ENCODE data around the gene BMERB1. TPM values are rescaled to one million over a fixed set of nuclear protein-coding genes. Genes with fewer than 3 reads are reported as not detected.

The BMERB1 gene
- total RNA-seq, 1 donor from 2014 or later = 20.1 TPM

GRCh38 chr16:15422222-15422621 lies 12.2 kb upstream of the BMERB1 start:
- Mint-ChIP-seq H3K27ac (ENCODE audit: unreplicated experiment) (no peak overlapping the region), H3K4me3 (ENCODE audit: unreplicated experiment) (no peak overlapping the region), H3K36me3 (ENCODE audit: low read depth, unreplicated experiment) (no peaks in the 10 kb centered on the region), H3K9me3 (ENCODE audit: unreplicated experiment) (no peaks in the 10 kb centered on the region), H3K27me3 (ENCODE audit: low read depth, unreplicated experiment) (peaks cover 13% of the 10 kb centered on the region), H3K4me1 (ENCODE audit: low read depth, unreplicated experiment) (no peaks in the 10 kb centered on the region)
- no peaks in the 10 kb centered on the region for H4K20me1 ChIP-seq (ENCODE audit: insufficient read depth, low read length)
- H3K4me2 ChIP-seq (ENCODE audit: low read length) = no peak overlapping the region
- H3K9me3 ChIP-seq (ENCODE audit: insufficient read depth, low read depth, low read length) = no peaks in the 10 kb centered on the region
- no peak overlapping the region for H2AFZ ChIP-seq (ENCODE audit: low read depth, low read length)
- no peak overlapping the region for H3K4me3 ChIP-seq (ENCODE audit: insufficient read depth, low read depth, low read length)
- FAIRE-seq (no peak), DNase-seq (ENCODE audit: low read depth) (no peak)
- no peak overlapping the region for H3K27ac ChIP-seq (ENCODE audit: low read depth, low read length)
- no peaks in the 10 kb centered on the region for H3K79me2 ChIP-seq (ENCODE audit: insufficient read depth, low read length)
- no peak overlapping the region for H3K9ac ChIP-seq (ENCODE audit: low read length)
- peaks cover 5% of the 10 kb centered on the region for H3K27me3 ChIP-seq (ENCODE audit: insufficient read depth, low read length)
- H3K36me3 ChIP-seq (ENCODE audit: insufficient read depth, low read length) = no peaks in the 10 kb centered on the region
- no peaks in the 10 kb centered on the region for H3K4me1 ChIP-seq (ENCODE audit: insufficient read depth, low read length)
- TF ChIP-seq EZH2 (IDR thresholded peaks at IDR 0.05; ENCODE audit: insufficient read depth, low read length) (no peak), CTCF (IDR thresholded peaks at IDR 0.05; ENCODE audit: insufficient read depth, low read depth, low read length) (no peak)

GRCh38 chr16:15425861-15426260 lies 8.5 kb upstream of the BMERB1 start:
- peaks cover 13% of the 10 kb centered on the region for H3K27me3 Mint-ChIP-seq (ENCODE audit: low read depth, unreplicated experiment)
- Histone ChIP-seq H3K36me3 (ENCODE audit: insufficient read depth, low read length) (no peaks in the 10 kb centered on the region), H3K4me2 (ENCODE audit: low read length) (no peak overlapping the region), H3K27ac (ENCODE audit: low read depth, low read length) (no peak overlapping the region), H3K79me2 (ENCODE audit: insufficient read depth, low read length) (no peaks in the 10 kb centered on the region), H3K4me1 (ENCODE audit: insufficient read depth, low read length) (peaks cover 3% of the 10 kb centered on the region), H3K27me3 (ENCODE audit: insufficient read depth, low read length) (peaks cover 5% of the 10 kb centered on the region), H3K4me3 (ENCODE audit: insufficient read depth, low read depth, low read length) (no peak overlapping the region), H3K9ac (ENCODE audit: low read length) (no peak overlapping the region), H3K9me3 (ENCODE audit: insufficient read depth, low read depth, low read length) (no peaks in the 10 kb centered on the region), H4K20me1 (ENCODE audit: insufficient read depth, low read length) (no peaks in the 10 kb centered on the region), H2AFZ (ENCODE audit: low read depth, low read length) (no peak overlapping the region)
- H3K36me3 Mint-ChIP-seq (ENCODE audit: low read depth, unreplicated experiment) = no peaks in the 10 kb centered on the region
- H3K4me3 Mint-ChIP-seq (ENCODE audit: unreplicated experiment) = no peak overlapping the region
- H3K9me3 Mint-ChIP-seq (ENCODE audit: unreplicated experiment) = no peaks in the 10 kb centered on the region
- peaks cover 2% of the 10 kb centered on the region for H3K4me1 Mint-ChIP-seq (ENCODE audit: low read depth, unreplicated experiment)
- TF ChIP-seq EZH2 (IDR thresholded peaks at IDR 0.05; ENCODE audit: insufficient read depth, low read length) (no peak), CTCF (IDR thresholded peaks at IDR 0.05; ENCODE audit: insufficient read depth, low read depth, low read length) (no peak)
- FAIRE-seq = no peak
- no peak overlapping the region for H3K27ac Mint-ChIP-seq (ENCODE audit: unreplicated experiment)
- DNase-seq (ENCODE audit: low read depth) = no peak

GRCh38 chr16:15426796-15427195 lies 7.6 kb upstream of the BMERB1 start:
- Histone ChIP-seq H2AFZ (ENCODE audit: low read depth, low read length) (no peak overlapping the region), H3K27me3 (ENCODE audit: insufficient read depth, low read length) (peaks cover 5% of the 10 kb centered on the region), H3K79me2 (ENCODE audit: insufficient read depth, low read length) (no peaks in the 10 kb centered on the region), H3K4me3 (ENCODE audit: insufficient read depth, low read depth, low read length) (no peak overlapping the region), H3K36me3 (ENCODE audit: insufficient read depth, low read length) (no peaks in the 10 kb centered on the region), H3K4me1 (ENCODE audit: insufficient read depth, low read length) (peaks cover 3% of the 10 kb centered on the region), H3K27ac (ENCODE audit: low read depth, low read length) (no peak overlapping the region), H3K9me3 (ENCODE audit: insufficient read depth, low read depth, low read length) (no peaks in the 10 kb centered on the region), H3K9ac (ENCODE audit: low read length) (no peak overlapping the region), H4K20me1 (ENCODE audit: insufficient read depth, low read length) (no peaks in the 10 kb centered on the region), H3K4me2 (ENCODE audit: low read length) (no peak overlapping the region)
- Mint-ChIP-seq H3K27ac (ENCODE audit: unreplicated experiment) (no peak overlapping the region), H3K4me3 (ENCODE audit: unreplicated experiment) (no peak overlapping the region), H3K4me1 (ENCODE audit: low read depth, unreplicated experiment) (peaks cover 2% of the 10 kb centered on the region), H3K9me3 (ENCODE audit: unreplicated experiment) (no peaks in the 10 kb centered on the region), H3K27me3 (ENCODE audit: low read depth, unreplicated experiment) (peaks cover 13% of the 10 kb centered on the region), H3K36me3 (ENCODE audit: low read depth, unreplicated experiment) (no peaks in the 10 kb centered on the region)
- TF ChIP-seq CTCF (IDR thresholded peaks at IDR 0.05; ENCODE audit: insufficient read depth, low read depth, low read length) (no peak), EZH2 (IDR thresholded peaks at IDR 0.05; ENCODE audit: insufficient read depth, low read length) (no peak)
- FAIRE-seq (no peak), DNase-seq (ENCODE audit: low read depth) (no peak)

Measured in astrocyte (in vitro differentiated cells and primary cell).